CMK (cell line): ENCODE measurements around the gene DEPDC1.
"Not testable (repeated sequence)": the region's sequence is repeated elsewhere in the genome, so short reads cannot be mapped to it uniquely, and the experiment has no call there.

ENCODE experiments used
- DNase-seq: peaks from one replicate; pipeline ENCODE4 v3.0.0-alpha.2; 2010; ENCODE audit warnings: low read depth

Gene DEPDC1, protein sequence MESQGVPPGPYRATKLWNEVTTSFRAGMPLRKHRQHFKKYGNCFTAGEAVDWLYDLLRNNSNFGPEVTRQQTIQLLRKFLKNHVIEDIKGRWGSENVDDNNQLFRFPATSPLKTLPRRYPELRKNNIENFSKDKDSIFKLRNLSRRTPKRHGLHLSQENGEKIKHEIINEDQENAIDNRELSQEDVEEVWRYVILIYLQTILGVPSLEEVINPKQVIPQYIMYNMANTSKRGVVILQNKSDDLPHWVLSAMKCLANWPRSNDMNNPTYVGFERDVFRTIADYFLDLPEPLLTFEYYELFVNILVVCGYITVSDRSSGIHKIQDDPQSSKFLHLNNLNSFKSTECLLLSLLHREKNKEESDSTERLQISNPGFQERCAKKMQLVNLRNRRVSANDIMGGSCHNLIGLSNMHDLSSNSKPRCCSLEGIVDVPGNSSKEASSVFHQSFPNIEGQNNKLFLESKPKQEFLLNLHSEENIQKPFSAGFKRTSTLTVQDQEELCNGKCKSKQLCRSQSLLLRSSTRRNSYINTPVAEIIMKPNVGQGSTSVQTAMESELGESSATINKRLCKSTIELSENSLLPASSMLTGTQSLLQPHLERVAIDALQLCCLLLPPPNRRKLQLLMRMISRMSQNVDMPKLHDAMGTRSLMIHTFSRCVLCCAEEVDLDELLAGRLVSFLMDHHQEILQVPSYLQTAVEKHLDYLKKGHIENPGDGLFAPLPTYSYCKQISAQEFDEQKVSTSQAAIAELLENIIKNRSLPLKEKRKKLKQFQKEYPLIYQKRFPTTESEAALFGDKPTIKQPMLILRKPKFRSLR

DNA sequence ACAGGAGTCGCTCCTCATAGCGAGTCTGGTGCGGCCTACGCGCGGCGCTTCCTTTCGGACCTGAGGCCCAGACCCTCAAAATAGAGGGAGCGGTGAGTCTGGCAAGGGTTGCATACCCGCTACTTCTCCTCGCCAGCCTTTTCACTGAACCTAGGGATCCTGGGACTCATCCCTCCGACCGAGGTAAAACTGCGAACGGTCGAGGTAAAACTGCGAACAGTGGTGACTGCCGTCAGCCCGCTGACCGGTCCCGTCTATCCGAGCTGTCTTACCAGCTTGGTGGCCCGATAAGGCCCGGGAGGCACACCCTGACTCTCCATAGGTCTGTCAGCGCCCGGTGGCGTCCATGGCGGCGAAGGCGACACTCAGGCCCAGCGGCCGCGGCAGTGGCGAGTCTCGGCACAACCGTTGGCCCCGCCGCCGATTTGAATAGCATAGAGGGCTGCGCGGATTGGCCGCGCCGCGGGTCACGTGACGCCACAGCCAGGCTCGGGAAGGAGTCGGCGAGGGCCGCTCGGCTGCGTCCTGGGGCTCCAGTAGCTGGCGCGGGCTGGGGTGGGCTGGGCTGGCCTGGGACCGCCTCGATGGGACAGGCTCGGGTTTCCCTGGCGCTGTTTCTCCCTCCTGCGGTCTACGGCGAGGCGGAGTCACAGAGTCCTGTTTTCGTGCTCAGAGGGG is at the start of gene DEPDC1:
Gene DEPDC1 (minus strand): TSS at position 403 of the 678 bp plus-strand sequence. CDS start 83 bp downstream, at position 320.
- DNase-seq = peak; percentile 76

DNA sequence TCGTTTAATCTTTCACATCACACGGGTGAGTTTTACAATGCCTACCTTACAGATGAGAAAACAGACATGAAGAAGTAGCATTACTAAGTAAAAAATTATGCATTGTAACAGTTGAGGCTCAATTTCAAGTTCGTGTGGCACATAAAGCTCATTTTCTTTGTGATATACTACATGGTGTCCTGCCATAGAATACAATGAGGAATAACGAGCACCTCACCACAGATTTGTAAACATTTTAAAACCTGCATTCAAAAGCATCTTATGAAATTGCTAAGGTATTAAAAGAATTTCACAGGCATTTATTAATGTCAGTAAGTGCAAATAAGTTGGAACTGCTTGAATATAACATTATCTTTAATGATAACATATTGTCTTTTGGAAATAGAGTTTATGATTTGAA is 47.8 kb upstream of the DEPDC1 start:
- DNase-seq = no peak

DNA sequence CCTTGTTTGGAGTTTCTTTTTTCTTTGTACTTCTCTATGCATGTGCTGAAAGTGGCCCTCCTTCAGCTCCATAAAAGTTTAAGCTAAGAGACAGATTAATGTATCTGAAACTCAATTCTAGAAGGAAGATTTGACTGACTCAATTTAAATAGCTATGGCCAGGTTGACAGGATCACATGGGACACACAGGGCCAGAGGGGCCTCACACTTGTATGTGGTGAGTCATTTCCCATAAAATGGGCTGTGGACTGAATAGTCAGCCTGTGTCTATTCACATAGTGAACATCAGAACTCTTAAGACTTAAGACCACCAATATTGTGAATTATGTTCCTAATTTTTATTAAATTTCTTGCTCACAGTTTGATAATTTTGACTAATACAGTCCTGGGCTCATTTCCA is 45.7 kb upstream of the DEPDC1 start:
- no peak for DNase-seq

DNA sequence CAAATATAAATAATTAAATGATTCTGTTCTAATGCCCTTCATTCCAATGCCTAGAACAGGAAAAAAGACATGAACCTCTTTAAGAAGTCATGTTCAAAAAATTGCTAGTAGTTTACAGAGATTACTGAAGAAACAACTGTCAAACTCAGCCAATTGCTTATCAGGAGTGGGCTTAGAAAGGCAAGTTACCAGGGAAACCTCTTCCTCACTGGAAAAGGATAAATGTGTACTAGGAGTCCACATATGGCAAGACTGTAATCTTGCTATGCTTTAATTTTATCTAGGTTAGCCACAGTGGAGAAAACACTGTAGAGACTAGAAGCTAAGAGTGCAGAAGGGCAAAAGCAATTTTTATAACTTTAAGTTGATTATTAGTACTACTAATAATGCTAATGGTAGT is 42.1 kb upstream of the DEPDC1 start:
- no peak for DNase-seq

DNA sequence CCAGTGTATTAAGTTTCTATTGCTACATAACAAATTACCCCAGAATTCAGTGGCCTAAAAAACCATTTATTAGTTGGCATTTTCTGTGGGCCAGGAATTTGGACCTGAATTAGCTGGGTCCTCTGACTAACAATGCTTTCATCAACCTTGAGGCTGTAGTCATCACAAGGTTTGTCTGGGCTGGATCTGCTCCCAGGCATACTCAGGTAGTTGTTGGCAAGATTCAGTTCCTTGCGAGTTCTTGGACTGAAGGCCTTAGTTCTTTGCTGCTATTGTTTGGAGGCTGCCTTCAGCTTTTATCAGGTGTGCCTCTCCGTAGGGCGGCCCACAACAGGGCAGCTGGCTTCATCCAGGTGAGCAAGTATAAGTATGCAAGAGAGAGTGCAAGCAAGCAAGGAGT is 31.4 kb upstream of the DEPDC1 start:
- DNase-seq = no peak

DNA sequence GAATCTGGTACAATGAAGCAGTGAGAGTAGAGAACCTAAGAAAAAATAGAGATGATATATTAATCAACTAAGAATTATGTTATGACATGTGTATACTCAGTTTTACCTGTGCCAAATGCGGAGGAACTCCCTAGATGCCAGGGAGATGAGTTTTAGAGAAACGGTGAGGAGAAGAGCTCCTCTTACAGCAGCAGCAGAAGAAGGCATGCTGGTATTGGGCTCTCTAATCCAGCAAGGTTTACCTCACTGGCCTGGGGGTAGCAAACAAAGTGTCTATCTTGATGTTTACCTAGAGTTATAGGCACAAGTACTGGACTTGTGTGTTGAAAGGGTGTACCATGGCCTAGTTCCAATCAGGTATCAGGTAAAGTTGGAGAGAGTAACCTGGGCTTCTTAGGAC is 28.9 kb upstream of the DEPDC1 start:
- no peak for DNase-seq

DNA sequence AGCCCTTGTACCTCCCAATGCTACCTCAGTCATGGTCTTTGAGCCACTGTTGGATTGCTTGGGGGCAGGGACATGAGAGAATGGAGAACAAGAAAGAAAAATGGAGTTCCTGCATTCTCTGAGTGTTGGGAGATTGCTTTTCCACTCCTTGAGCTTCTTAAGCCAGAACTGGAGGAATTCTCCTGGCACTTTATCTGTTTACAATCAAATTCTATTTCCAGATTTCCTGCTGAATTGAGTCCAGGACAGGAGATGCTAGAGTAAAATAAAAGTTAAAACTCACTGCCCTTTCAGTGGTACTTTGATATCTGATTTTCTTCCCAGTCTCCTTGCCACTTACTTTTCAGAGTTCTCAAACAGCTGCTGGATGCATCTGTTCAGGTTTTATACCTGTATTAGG is 24.4 kb upstream of the DEPDC1 start:
- DNase-seq = no peak

DNA sequence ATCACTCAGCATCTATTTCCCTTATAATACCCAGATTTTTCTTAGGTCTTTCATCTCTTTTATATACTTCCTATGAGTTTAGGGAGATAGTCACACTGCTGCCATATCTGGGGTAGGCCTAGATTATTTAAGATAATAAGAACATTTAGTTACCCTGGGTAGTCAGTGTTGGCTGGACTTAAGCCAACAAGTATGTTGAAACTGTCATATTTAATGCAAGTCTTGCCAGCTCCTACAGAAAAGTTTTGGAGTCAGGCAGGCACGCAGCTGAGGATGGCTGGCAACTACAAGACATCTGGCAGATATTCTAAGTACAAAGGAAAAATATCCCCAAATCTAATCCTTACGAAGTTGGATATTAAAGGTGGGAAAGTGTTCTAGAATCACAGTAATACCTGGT is 19.2 kb upstream of the DEPDC1 start:
- no peak for DNase-seq

DNA sequence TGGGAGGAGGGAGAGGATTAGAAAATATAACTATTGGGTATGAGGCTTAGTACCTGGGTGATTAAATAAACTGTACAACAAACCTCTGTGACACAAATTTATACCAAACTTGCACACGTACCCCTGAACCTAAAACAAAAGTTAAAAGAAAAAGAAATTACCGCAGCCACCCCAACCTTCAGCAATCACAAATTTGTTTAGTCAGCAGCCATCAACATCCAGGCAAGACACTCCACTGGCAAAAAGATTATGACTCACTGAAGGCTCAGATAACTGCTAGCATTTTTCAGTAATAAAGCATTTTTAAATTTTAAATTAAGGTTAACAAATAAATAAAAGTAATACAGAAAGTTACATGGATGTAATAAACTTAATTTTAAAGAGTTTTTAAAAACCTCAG is 14.4 kb upstream of the DEPDC1 start:
- no peak for DNase-seq

DNA sequence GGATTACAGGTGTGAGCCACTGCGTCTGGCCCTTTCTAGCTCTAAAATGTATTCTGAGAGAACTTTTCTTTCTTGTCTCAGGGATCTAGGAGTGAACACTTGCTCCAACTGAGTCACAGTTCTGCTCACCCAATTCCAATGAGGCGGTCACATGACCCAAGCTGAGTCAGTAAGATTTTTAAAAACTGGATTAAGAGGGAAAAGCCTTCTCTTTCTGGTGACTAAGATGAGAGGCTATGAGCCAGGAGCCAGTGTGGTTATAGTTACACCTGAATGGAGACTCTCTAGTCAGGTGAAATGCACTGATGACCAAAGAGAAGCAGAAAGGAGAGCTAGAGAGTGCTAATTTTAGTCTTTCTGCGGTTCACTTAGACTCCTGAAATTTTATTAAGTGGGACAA is 9.5 kb upstream of the DEPDC1 start:
- DNase-seq = no peak

DNA sequence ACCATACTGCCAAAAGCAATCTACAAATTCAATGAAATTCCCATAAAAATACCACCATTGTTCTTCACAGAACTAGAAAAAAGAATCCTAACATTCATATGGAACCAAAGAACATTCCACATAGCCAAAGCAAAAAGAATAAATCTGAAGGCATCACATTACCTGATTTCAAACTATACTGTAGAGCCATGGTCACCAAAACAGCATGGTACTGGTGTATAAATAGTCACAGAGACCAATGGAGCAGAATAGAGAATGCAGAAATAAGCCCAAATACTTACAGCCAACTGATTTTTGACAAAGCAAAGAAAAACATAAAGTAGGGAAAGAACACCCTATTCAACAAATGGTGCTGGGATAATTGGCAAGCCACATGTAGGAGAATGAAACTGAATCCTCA is 6.2 kb upstream of the DEPDC1 start:
- no peak for DNase-seq

DNA sequence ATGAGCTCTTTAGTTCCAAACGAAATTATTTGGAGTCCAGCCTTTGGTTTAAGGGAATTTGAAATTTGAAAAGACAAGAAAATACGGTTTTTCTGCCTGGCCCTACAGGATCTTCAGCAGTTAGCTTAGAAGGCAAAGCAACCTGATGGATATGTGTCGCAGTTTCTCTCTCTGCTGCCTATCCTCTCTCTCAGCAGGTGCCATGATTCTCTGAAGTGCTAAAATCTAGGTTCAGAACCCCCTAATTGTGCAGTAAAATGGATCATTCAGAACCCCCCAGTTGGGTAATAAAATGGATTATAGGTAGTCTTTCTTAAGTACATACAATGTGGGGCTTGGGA is 446 bp upstream of the DEPDC1 start:
- DNase-seq = no peak

DNA sequence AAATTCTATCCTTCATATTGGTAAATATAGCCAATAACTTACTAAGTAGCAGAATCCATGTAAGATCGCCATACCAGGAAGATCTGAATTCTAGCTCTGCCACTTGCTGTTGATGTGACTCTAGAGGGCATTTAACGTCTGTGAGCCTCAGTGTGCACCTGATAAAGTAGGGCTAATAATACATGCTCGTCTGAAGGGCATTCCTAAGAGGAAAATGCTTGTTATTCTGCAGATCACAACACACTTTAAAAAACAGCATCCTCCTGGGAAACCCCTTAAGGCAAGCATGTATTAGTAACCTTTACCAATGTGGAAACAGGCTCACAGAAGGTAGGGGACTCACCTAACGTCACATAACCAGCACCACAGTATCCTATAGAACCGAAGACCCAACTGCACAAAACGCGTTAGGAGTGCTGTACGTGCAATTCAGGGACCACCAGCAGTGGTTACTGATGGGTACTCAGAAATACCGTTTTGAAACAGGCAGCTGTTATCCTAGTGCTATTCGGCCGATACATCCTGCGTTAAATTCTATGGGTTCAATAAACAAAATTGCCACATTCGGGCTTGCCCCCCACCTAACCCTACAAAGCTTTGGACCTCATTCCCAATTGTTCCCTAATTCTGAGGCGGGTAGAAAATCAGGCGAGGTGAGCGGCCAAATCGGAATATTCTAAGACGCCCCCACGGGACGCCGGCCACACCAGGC is 758 bp downstream of the DEPDC1 start:
- no peak for DNase-seq

DNA sequence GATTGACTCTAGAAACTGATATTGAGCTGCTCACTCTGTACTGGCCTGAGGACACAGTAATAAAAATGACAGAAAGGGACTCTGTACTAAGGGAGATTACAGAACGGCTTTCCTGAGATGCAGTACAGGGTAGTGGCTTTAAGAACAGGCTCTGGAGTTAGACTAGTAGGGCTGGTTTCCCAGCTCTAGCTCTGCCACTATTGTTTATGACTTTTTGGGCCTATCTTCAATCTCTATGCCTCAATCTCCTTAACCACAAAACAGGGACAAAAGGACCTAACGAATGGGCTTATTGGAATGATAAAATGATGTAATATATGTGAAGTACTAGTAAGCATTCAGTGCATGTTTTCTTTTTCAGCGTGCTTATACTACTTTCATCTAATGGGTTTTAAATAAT is 1.4 kb downstream of the DEPDC1 start:
- no peak for DNase-seq

DNA sequence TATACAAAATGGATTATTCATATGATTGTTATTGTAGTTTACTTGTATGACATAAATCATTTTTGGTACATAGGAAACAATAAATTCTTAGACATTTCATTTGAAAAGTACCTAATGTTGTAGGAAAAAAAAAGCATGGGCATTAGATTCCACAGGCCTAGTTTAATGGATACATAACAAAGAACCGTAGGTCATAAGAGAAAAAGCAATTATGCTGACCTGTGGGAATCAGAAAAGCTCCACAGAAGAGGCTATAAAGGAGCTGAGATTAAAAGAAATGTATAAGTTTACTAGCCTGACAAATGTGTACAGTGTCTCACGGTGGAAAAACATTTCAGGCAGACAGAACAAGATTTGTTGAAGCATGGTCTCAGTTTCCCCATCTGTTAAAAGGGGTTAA is 3.7 kb downstream of the DEPDC1 start:
- no peak for DNase-seq

DNA sequence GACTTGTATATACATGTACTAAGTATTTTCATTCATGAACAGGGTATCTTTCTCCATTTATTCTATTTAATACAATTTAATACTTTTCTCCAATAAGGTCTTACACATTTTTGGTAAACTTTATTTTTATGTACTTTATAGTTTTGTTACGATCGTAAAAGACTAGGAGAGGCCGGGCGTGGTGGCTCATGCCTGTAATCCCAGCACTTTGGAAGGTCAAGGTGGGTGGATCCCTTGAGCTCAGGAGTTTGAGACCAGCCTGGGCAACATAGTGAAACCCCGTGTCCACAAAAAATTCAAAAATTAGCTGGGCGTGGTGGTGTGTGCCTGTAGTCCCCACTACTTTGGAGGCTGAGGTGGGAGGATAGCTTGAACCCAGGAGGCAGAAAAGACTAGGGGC is 4.6 kb downstream of the DEPDC1 start:
- DNase-seq = not testable (repeated sequence)

DNA sequence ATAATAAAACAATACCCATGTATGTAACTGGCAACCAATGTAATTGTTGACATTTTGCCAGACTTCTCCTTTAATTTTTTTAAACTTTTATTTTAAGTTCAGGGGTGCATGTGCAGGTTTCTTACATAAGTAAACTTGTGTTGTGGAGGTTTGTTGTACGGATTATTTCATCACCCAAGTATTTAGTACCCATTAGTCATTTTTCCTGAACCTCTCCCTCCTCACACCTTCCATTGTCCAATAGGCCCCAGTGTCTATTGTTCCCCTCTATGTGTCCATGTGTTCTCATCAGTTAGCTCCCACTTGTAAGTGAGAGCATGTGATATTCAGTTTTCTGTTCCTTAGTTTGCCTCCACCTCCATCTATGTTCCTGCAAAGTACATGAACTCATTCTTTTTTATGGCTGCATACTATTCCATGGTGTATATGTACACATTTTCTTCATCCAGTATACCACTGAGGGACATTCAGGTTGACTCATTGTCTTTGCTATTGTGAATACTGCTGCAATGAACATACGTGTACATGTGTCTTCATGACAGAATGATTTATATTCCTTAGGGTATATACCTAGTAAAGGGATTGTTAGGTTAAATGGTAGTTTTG is 6.7 kb downstream of the DEPDC1 start:
- no peak for DNase-seq

DNA sequence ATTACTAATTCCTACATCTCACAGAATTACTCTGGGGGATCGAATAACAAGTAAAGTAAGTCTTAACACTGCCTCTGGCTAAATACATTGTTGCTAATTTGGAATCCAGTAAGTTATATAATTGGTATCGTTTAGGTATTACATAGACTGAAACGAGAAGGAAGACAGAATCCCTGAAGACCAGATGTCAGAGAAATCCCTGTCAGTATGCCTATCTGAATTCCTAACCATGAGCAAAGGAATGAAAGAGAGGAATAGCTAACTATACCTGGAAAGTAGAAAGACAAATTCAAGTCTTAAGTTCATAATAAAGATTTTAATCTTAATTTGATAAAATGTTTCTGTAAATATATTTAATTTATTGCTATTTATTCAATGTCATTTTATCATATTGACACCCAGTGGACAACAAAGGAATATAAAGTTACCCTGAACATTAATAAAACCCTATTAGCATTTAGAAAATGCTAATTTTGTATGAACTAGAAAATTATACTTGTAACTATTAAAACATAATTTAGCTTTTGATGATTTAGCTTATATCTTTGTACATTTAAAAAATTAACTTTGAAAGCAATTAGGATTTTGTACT is 11.4 kb downstream of the DEPDC1 start:
- no peak for DNase-seq

DNA sequence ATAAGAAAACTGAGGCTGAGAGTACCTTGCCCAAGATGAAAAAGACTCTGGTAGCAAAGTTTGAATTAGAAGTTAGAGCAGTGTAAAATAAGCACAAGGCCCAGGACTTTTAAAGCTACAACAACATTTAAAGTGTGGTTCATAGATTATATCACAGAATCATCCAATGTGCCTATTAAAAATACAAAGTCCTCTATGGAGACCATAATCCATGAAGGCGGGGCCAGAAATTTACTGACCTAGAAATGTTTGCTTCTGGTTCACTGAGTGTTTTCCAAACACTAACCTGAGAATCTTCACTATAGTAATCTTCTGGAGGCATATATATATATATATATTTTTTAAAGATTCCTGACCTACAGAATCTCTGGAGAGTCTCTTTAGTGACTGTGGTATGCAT is 12.3 kb downstream of the DEPDC1 start:
- no peak for DNase-seq

DNA sequence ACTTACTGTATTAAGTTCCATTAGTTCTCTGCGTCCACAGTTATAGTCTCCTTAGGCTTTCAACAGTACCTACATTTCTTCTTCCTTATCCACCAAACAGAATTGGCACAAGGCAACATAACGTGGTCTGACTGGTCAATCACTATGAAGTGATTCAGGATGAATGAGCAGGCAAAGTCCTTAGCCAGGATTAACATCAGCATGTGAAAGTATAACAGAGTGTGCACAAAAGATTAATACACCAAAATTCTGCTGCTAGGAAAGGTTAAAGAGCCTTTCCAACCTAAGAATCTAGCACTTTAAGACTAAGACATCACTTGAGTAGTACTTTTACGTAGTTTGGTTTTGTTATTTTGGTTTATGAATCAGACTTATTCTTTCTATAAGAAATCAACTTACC is 15.8 kb downstream of the DEPDC1 start:
- DNase-seq = no peak

DNA sequence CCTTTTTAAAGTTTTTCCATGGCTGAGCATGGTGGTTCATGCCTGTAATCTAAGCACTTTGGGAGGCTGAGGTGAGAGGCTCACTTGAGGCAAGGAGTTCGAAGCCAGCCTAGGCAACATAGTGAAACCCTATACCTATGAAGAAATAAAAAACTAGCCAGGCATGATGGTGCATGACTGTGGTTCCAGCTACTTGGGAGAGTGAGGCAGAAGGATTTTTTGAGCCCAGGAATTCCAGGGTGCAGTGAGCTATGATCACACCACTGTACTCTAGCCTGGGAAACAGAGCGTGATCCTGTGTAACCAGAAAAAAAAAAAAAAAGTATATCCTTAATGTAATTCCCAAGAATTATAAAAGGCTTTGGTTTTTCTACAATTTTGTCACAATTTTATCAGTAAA is 17.4 kb downstream of the DEPDC1 start:
- DNase-seq = no peak

DNA sequence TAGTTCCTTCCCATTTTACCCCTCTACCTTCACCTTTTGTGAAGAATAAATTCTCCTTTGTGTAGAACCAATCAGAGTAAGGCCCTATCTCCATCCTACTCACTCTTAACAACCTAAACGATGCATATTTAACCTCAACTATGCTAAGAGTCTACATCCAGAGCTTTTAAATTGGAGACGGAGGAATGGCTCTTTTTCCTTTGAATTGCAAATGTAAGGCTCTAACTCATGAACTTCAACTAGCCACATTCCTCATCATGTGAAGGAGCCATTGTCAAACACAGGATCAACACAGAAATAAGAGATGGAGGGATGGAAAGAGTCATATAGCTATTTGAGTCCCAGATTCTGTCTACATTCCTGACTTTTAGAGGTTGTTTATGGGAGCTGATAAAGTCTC is 18.2 kb downstream of the DEPDC1 start:
- no peak for DNase-seq
